ENCODE results near the gene RNF222.

The RNF222 gene

DNA sequence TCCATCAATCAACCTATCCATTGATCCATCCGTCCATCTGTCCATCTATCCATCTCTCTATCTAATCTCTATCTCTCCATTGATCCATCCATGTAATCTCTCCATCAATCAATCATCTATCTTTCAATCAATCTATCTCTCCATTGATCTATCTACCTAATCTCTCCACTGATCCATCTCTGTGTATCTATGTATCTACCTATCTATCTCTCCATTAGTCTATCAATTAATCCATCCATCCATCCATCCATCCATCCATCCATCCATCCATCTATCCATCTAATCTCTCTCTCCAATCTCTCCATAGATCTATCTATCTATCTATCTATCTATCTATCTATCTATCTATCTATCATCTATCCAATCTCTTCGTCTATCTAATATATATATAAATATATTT, 3.5 kb upstream of the RNF222 start:
- TF ChIP-seq FOXP2 (optimal IDR thresholded peaks at IDR 0.05; ENCODE audit: borderline replicate concordance, extremely low read depth, extremely low read length, insufficient read depth) (no peak), POLR2AphosphoS5 (IDR thresholded peaks at IDR 0.05; ENCODE audit: low read depth, low read length) (no peak), SIN3A (IDR thresholded peaks at IDR 0.05; ENCODE audit: borderline replicate concordance, insufficient read depth, low read length) (no peak), TAF1 (IDR thresholded peaks at IDR 0.05; ENCODE audit: borderline replicate concordance, insufficient read depth, low read length) (no peak)
- TF ChIP-seq, protein P1, sequence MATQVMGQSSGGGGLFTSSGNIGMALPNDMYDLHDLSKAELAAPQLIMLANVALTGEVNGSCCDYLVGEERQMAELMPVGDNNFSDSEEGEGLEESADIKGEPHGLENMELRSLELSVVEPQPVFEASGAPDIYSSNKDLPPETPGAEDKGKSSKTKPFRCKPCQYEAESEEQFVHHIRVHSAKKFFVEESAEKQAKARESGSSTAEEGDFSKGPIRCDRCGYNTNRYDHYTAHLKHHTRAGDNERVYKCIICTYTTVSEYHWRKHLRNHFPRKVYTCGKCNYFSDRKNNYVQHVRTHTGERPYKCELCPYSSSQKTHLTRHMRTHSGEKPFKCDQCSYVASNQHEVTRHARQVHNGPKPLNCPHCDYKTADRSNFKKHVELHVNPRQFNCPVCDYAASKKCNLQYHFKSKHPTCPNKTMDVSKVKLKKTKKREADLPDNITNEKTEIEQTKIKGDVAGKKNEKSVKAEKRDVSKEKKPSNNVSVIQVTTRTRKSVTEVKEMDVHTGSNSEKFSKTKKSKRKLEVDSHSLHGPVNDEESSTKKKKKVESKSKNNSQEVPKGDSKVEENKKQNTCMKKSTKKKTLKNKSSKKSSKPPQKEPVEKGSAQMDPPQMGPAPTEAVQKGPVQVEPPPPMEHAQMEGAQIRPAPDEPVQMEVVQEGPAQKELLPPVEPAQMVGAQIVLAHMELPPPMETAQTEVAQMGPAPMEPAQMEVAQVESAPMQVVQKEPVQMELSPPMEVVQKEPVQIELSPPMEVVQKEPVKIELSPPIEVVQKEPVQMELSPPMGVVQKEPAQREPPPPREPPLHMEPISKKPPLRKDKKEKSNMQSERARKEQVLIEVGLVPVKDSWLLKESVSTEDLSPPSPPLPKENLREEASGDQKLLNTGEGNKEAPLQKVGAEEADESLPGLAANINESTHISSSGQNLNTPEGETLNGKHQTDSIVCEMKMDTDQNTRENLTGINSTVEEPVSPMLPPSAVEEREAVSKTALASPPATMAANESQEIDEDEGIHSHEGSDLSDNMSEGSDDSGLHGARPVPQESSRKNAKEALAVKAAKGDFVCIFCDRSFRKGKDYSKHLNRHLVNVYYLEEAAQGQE (IDR thresholded peaks at IDR 0.05; ENCODE audit: insufficient read depth in 1 of 2, low read depth in 2 of 2, low read length in 2 of 2): no peak

- TF ChIP-seq FOXP2 (optimal IDR thresholded peaks at IDR 0.05; ENCODE audit: borderline replicate concordance, extremely low read depth, extremely low read length, insufficient read depth): no peak
- TF ChIP-seq, protein P1 (IDR thresholded peaks at IDR 0.05; ENCODE audit: insufficient read depth in 1 of 2, low read depth in 2 of 2, low read length in 2 of 2): peak; percentile 33 to 74; a peak in 2 of 4 replicates
- no peak for TF ChIP-seq POLR2AphosphoS5 (IDR thresholded peaks at IDR 0.05; ENCODE audit: low read depth, low read length)
- TF ChIP-seq SIN3A (IDR thresholded peaks at IDR 0.05; ENCODE audit: borderline replicate concordance, insufficient read depth, low read length): no peak
Observed at GRCh38 chr17:8398980-8399379, 1.4 kb upstream of the RNF222 start.

DNA sequence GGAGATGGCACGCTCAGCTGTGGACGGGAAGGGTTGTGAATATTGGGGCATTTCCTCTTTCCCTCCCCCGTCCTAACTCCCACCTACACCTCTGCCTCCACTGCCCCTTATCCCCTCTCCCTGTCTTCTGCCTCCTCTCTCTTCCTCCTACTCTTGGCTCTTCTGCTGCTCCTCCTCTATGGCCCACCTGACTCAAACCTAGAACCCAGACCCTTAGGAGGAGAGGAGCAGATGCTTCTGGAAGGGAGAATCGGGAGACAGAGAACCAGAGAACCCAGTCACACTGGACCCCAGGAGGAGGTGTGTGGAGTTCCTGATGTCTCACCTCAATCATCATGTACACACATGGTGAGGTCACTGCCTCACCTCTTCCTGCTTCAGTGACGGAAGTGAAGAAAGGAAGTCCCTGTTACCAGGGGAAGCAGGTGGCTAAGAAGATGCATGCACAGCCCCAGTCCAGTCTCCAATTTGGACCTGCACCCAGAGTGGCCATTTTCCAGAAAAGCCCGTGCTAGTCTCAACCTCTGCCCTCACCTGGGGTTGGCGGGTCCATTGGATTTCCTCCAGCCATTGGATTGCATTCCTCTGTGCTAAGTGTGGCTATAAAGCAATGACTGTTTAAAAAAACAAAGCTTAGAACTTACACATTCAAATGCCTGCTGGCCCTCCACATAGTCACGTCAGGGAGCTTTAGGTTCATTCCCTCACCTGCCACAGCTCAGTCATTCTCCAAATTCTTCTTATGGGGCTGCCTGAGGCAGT, 4.0 kb downstream of the RNF222 start:
- TF ChIP-seq SIN3A (IDR thresholded peaks at IDR 0.05; ENCODE audit: borderline replicate concordance, insufficient read depth, low read length) (no peak), TAF1 (IDR thresholded peaks at IDR 0.05; ENCODE audit: borderline replicate concordance, insufficient read depth, low read length) (no peak), FOXP2 (optimal IDR thresholded peaks at IDR 0.05; ENCODE audit: borderline replicate concordance, extremely low read depth, extremely low read length, insufficient read depth) (no peak), POLR2AphosphoS5 (IDR thresholded peaks at IDR 0.05; ENCODE audit: low read depth, low read length) (no peak)
- TF ChIP-seq, protein P1 (IDR thresholded peaks at IDR 0.05; ENCODE audit: insufficient read depth in 1 of 2, low read depth in 2 of 2, low read length in 2 of 2): no peak

DNA sequence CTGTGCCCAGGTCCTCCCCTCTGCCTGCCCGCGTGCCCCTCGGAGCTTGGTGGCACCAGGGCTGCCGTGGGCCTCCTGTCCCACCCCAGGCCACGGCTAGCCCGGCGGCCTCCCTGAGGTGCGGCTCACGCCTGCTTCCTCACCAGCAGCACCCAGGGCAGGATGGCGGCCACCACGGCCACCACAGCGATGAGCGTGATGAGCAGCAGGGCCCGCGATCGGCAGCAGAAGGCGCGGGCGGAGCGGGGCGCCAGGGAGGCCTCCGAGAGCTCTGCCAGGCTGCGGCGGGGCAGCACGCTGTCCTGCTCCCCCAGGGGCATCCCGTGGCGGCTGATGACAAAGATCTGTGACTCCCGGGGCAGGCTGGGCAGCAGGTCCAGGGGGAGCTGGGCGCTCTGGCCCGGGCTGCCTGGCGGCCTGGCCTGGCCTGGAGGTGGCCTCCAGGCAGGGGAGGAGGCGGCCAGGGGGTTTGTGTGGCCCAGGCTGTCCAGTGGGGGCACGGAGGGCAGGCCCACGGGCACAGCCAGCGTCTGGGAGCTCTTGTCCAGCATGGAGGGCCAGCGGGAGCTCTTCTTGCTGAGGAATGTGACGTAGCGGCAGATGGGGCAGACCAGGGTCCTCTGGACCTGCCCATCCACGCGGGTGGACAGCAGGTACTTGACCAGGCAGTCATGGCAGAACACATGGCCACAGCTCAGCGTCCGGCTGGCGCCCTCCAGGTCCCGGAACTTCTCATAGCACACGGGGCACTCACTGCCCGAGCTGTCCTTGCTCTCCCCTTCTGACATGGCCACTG, 4.8 kb downstream of the RNF222 start:
- TF ChIP-seq TAF1 (IDR thresholded peaks at IDR 0.05; ENCODE audit: borderline replicate concordance, insufficient read depth, low read length): no peak
- no peak for TF ChIP-seq SIN3A (IDR thresholded peaks at IDR 0.05; ENCODE audit: borderline replicate concordance, insufficient read depth, low read length)
- no peak for TF ChIP-seq FOXP2 (optimal IDR thresholded peaks at IDR 0.05; ENCODE audit: borderline replicate concordance, extremely low read depth, extremely low read length, insufficient read depth)
- TF ChIP-seq, protein P1 (IDR thresholded peaks at IDR 0.05; ENCODE audit: insufficient read depth in 1 of 2, low read depth in 2 of 2, low read length in 2 of 2): no peak
